Glutamatergic neuron (in vitro differentiated cells): ENCODE data around the gene PPDPF. TPM values are rescaled to one million over a fixed set of nuclear protein-coding genes. Genes with fewer than 3 reads are reported as not detected.
A peak's percentile ranks its signal among the peaks of the same experiment; 100 is the strongest.

Experiments used
- DNase-seq: peaks from one replicate; pipeline ENCODE4 v3.0.0; 2022
- H3K27ac Mint-ChIP-seq: one replicate; pipeline ENCODE4 v1.8.0; 2020; ENCODE audit warnings: mild to moderate bottlenecking, mixed read lengths, inconsistent platforms; ENCODE audit not compliant: unreplicated experiment
- H3K27me3 Mint-ChIP-seq: one replicate; pipeline ENCODE4 v1.8.0; 2020; ENCODE audit warnings: mild to moderate bottlenecking, moderate library complexity, mixed read lengths, inconsistent platforms; ENCODE audit not compliant: unreplicated experiment
- H3K36me3 Mint-ChIP-seq: one replicate; pipeline ENCODE4 v1.8.0; 2020; ENCODE audit warnings: mild to moderate bottlenecking, mixed read lengths, inconsistent platforms; ENCODE audit not compliant: unreplicated experiment
- H3K4me1 Mint-ChIP-seq: one replicate; pipeline ENCODE4 v1.8.0; 2020; ENCODE audit warnings: mild to moderate bottlenecking, low read depth, mixed read lengths, inconsistent platforms; ENCODE audit not compliant: unreplicated experiment
- H3K4me3 Mint-ChIP-seq: one replicate; pipeline ENCODE4 v1.8.0; 2020; ENCODE audit warnings: mild to moderate bottlenecking, mixed read lengths, inconsistent platforms; ENCODE audit not compliant: unreplicated experiment
- H3K9me3 Mint-ChIP-seq: one replicate; pipeline ENCODE4 v1.8.0; 2020; ENCODE audit warnings: mild to moderate bottlenecking, moderate library complexity, mixed read lengths, inconsistent platforms; ENCODE audit not compliant: unreplicated experiment
- CTCF ChIP-seq: fragments of 200-600 bp; sonication (generic); IDR thresholded peaks from one replicate; pipeline ENCODE4 v1.5.0; 2021; ENCODE audit not compliant: partially characterized antibody, unreplicated experiment
- total RNA-seq: library from RNA; stranded (reverse); fragmentation: NEBNext Ultra II Directional; extraction: Animal tissue kit (Norgen Biotek cat#: 25700); gene quantifications from one replicate; pipeline ENCODE4 v1.2.1, GENCODE V29; 2021; ENCODE audit not compliant: unreplicated experiment

Gene PPDPF
- total RNA-seq, 1 donor from 2014 or later, result 293 TPM

GRCh38 chr20:63532449-63532971, 11.9 kb downstream of the PPDPF start:
- Mint-ChIP-seq H3K27ac (no peak overlapping the region), H3K36me3 (no peaks in the 10 kb centered on the region), H3K4me1 (peaks cover 15% of the 10 kb centered on the region), H3K4me3 (no peak overlapping the region), H3K9me3 (peaks cover 4% of the 10 kb centered on the region), H3K27me3 (peaks cover 10% of the 10 kb centered on the region)
- DNase-seq, result peak; percentile 25
- no peak for TF ChIP-seq CTCF

- H3K4me3 Mint-ChIP-seq, result no peak overlapping the region
- no peak for DNase-seq
- peaks cover 4% of the 10 kb centered on the region for H3K9me3 Mint-ChIP-seq
- peaks cover 15% of the 10 kb centered on the region for H3K4me1 Mint-ChIP-seq
- no peak for TF ChIP-seq CTCF
- no peaks in the 10 kb centered on the region for H3K36me3 Mint-ChIP-seq
- H3K27ac Mint-ChIP-seq, result no peak overlapping the region
- H3K27me3 Mint-ChIP-seq, result peaks cover 10% of the 10 kb centered on the region
These were observed 12.8 kb downstream of the PPDPF start for GRCh38 chr20:63533388-63533787.

GRCh38 chr20:63533871-63534393, 13.4 kb downstream of the PPDPF start:
- DNase-seq, result peak; percentile 27
- no peak overlapping the region for H3K27ac Mint-ChIP-seq
- peaks cover 4% of the 10 kb centered on the region for H3K9me3 Mint-ChIP-seq
- H3K4me3 Mint-ChIP-seq, result no peak overlapping the region
- peaks cover 7% of the 10 kb centered on the region for H3K27me3 Mint-ChIP-seq
- peaks cover 11% of the 10 kb centered on the region for H3K4me1 Mint-ChIP-seq
- H3K36me3 Mint-ChIP-seq, result no peaks in the 10 kb centered on the region
- TF ChIP-seq CTCF, result no peak

DNA sequence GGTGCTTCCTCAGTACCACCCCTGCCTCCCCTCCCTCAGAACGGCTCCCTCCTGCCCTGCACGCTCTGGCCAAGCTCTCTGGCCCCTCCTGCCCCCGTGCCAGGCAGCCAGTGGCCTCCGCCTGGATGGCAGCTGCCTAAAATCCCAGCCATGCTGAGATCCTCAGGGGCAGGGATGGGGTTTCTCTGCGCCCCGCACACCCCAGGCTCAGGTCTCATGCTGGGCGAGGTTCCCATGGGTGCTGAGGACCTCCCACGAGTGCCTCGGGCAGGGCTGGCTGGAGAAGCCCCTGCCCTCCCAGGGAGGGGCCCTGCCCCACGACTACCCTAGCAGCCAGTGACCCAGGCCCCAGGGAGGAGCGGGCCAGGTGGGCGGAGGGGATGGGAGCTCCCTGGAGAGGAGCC, 13.9 kb downstream of the PPDPF start:
- DNase-seq, result peak; percentile 15
- no peak overlapping the region for H3K4me3 Mint-ChIP-seq
- H3K36me3 Mint-ChIP-seq, result no peaks in the 10 kb centered on the region
- H3K9me3 Mint-ChIP-seq, result peaks cover 4% of the 10 kb centered on the region
- H3K27ac Mint-ChIP-seq, result no peak overlapping the region
- H3K27me3 Mint-ChIP-seq, result peaks cover 7% of the 10 kb centered on the region
- no peak for TF ChIP-seq CTCF
- peaks cover 8% of the 10 kb centered on the region for H3K4me1 Mint-ChIP-seq

GRCh38 chr20:63534831-63535651, 14.5 kb downstream of the PPDPF start:
- Mint-ChIP-seq H3K36me3 (no peaks in the 10 kb centered on the region), H3K27ac (no peak overlapping the region), H3K27me3 (peaks cover 7% of the 10 kb centered on the region), H3K9me3 (peaks cover 4% of the 10 kb centered on the region), H3K4me3 (no peak overlapping the region), H3K4me1 (peaks cover 8% of the 10 kb centered on the region)
- peak; percentile 40 for DNase-seq
- no peak for TF ChIP-seq CTCF
